Esophagus squamous epithelium (tissue), 5 donors: ENCODE data around the gene ZFP92. TPM values are rescaled to one million over a fixed set of nuclear protein-coding genes. Genes with fewer than 3 reads are reported as not detected.

Source experiments
- DNase-seq: peaks from one replicate; lab custom pipeline; 2025; lab: John Stamatoyannopoulos, UW
- H3K27ac ChIP-seq, 4 donors: fragments of 200-600 bp; sonication (generic); one replicate each; pipeline ENCODE4 v1.5.1; 2016 to 2019; ENCODE audit warnings: mild to moderate bottlenecking in 1 of 4
- H3K27me3 ChIP-seq, 4 donors: fragments of 200-600 bp; sonication (generic); 1 replicate in 3 of 4; 2 replicates in 1 of 4; pipeline versions ENCODE4 v1.5.1 to v1.6.0; 2017 to 2021; ENCODE audit warnings: antibody characterized with exemption in 1 of 4
- H3K36me3 ChIP-seq, 3 donors: fragments of 200-600 bp; sonication (generic); one replicate each; pipeline ENCODE4 v1.5.1; 2016 to 2019
- H3K4me1 ChIP-seq, 3 donors: fragments of 200-600 bp; sonication (generic); one replicate each; pipeline ENCODE4 v1.5.1; 2017 to 2019
- H3K4me3 ChIP-seq, 4 donors: fragments of 200-600 bp; sonication (generic); 1 replicate in 3 of 4; 2 replicates in 1 of 4; pipeline ENCODE4 v1.5.1; 2016 to 2019; ENCODE audit warnings: mild to moderate bottlenecking in 2 of 4, moderate library complexity in 1 of 4
- H3K9me3 ChIP-seq, 3 donors: fragments of 200-600 bp; sonication (generic); one replicate each; pipeline ENCODE4 v1.5.1; 2016 to 2019
- CTCF ChIP-seq, 6 experiments: fragments of 450-650 bp in 4 of 6; fragments of 200-600 bp in 2 of 6; sonication (generic) in 2 of 6; IDR thresholded peaks; one replicate each; pipeline ENCODE4 v1.5.1; 2016 to 2019; ENCODE audit warnings: antibody characterized with exemption in 6 of 6, mild to moderate bottlenecking in 4 of 6, moderate library complexity in 4 of 6
- POLR2A ChIP-seq, 4 donors: fragments of 450-650 bp; IDR thresholded peaks; one replicate each; pipeline ENCODE4 v1.6.1; 2017; ENCODE audit warnings: antibody characterized with exemption in 4 of 4, mild to moderate bottlenecking in 4 of 4, moderate library complexity in 3 of 4
- WGBS, 2 donors: methylation state at CpG; one replicate each; pipeline ENCODE4 v1.1.5; 2018; 5-methylcytosine and 5-hydroxymethylcytosine counted together
- intact Hi-C: fragments of 100-400 bp; cut with DNase I; formaldehyde crosslinking; loops from one replicate; pipeline ENCODE4 v1.15.0; 2022
- total RNA-seq, 4 donors: library from RNA; depleted of rRNA; stranded (reverse); fragments of >200 nt; gene quantifications; one replicate each; pipeline ENCODE4 v1.1.0, GENCODE V29; 2016
- donor health status: DM: yes; HTN: yes; CAD: no.

ZFP92 gene
- total RNA-seq, 4 donors from 2014 or later, result 0.11 to 0.97 (median 0.37) TPM

- Histone ChIP-seq H3K27me3 (peaks cover 0 to 9% (median 0%) of the 10 kb centered on the region in 4 donors), H3K27ac (no peak overlapping the region), H3K4me3 (no peak overlapping the region), H3K4me1 (peaks cover 0 to 14% (median 0%) of the 10 kb centered on the region in 3 donors), H3K36me3 (no peaks in the 10 kb centered on the region), H3K9me3 (no peaks in the 10 kb centered on the region)
- 20 to 67% methylated on average over 8 of the region's 8 CpGs for WGBS, 2 donors
- no peak for DNase-seq
- intact Hi-C loops, result no loop called here
- TF ChIP-seq POLR2A (IDR thresholded peaks at IDR 0.05) (no peak), CTCF (IDR thresholded peaks at IDR 0.05) (no peak)
These were observed 27.3 kb downstream of the ZFP92 start for GRCh38 chrX:153438532-153438931.

GRCh38 chrX:153439977-153440376, 28.7 kb downstream of the ZFP92 start:
- Histone ChIP-seq H3K4me1 (peaks cover 0 to 14% (median 0%) of the 10 kb centered on the region in 3 donors), H3K4me3 (no peak overlapping the region), H3K9me3 (no peaks in the 10 kb centered on the region), H3K27ac (no peak overlapping the region), H3K36me3 (no peaks in the 10 kb centered on the region), H3K27me3 (peaks cover 0 to 9% (median 0%) of the 10 kb centered on the region in 4 donors)
- intact Hi-C loops, result no loop called here
- TF ChIP-seq CTCF (IDR thresholded peaks at IDR 0.05), result no peak
- TF ChIP-seq POLR2A (IDR thresholded peaks at IDR 0.05), result no peak
- 86 to 90% methylated on average over 4 of the region's 4 CpGs for WGBS, 2 donors
- no peak for DNase-seq

- no peak overlapping the region for H3K4me3 ChIP-seq
- TF ChIP-seq POLR2A (IDR thresholded peaks at IDR 0.05) (no peak), CTCF (IDR thresholded peaks at IDR 0.05) (no peak)
- no peak for DNase-seq
- H3K4me1 ChIP-seq, result peaks cover 0 to 14% (median 0%) of the 10 kb centered on the region in 3 donors
- WGBS, 2 donors, result 33 to 51% methylated on average over 3 to 6 of the region's 13 CpGs
- no peak overlapping the region for H3K27ac ChIP-seq
- H3K9me3 ChIP-seq, result no peaks in the 10 kb centered on the region
- intact Hi-C loops, result no loop called here
- no peaks in the 10 kb centered on the region for H3K36me3 ChIP-seq
- H3K27me3 ChIP-seq, result peaks cover 0 to 9% (median 0%) of the 10 kb centered on the region in 4 donors
These were observed 29.4 kb downstream of the ZFP92 start for GRCh38 chrX:153440556-153441135.

- no peak for DNase-seq
- TF ChIP-seq POLR2A (IDR thresholded peaks at IDR 0.05) (no peak), CTCF (IDR thresholded peaks at IDR 0.05) (no peak)
- no peaks in the 10 kb centered on the region for H3K9me3 ChIP-seq
- WGBS, 2 donors, result 36 to 62% methylated on average over 7 of the region's 7 CpGs
- H3K4me1 ChIP-seq, result peaks cover 0 to 14% (median 0%) of the 10 kb centered on the region in 3 donors
- intact Hi-C loops, result no loop called here
- H3K27ac ChIP-seq, result no peak overlapping the region
- H3K4me3 ChIP-seq, result no peak overlapping the region
- peaks cover 0 to 9% (median 0%) of the 10 kb centered on the region in 4 donors for H3K27me3 ChIP-seq
- H3K36me3 ChIP-seq, result no peaks in the 10 kb centered on the region
These were observed 30.0 kb downstream of the ZFP92 start for GRCh38 chrX:153441296-153441695.

- Histone ChIP-seq H3K27me3 (peaks cover 0 to 9% (median 0%) of the 10 kb centered on the region in 4 donors), H3K27ac (no peak overlapping the region), H3K4me3 (no peak overlapping the region), H3K9me3 (no peaks in the 10 kb centered on the region), H3K36me3 (no peaks in the 10 kb centered on the region), H3K4me1 (peaks cover 0 to 14% (median 0%) of the 10 kb centered on the region in 3 donors)
- no peak for DNase-seq
- intact Hi-C loops, result no loop called here
- 0 to 51% methylated on average over 1 to 2 of the region's 9 CpGs for WGBS, 2 donors
- TF ChIP-seq CTCF (IDR thresholded peaks at IDR 0.05) (no peak), POLR2A (IDR thresholded peaks at IDR 0.05) (no peak)
These were observed 30.7 kb downstream of the ZFP92 start for GRCh38 chrX:153441981-153442380.
